ENCODE results near the gene NHS.

NHS gene

DNA sequence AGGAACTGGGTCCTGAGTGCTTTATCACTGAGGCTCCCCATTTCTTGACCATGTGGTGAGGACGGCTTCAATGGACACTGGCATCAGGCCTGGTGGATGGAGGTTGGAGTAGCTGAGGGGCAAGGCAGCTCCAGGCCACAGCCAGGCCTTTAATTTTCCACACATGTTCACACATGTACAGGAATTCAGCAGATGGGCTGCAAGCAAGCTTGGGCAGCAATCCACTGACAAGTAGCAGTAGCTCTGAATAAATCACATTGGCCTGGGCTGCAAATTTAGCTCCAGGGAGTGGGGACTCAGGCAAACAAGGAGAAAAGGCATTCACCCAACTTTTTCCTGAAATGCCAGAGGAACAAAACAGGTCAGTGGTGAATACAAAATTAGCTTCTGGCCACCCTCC, 254.5 kb downstream of the NHS start:
- H2AFZ ChIP-seq (ENCODE audit: low read length, unreplicated experiment): no peak overlapping the region
- no peak overlapping the region for H3K4me3 ChIP-seq (ENCODE audit: low read depth, low read length)
- H3K4me1 ChIP-seq (ENCODE audit: control insufficient read depth, insufficient read depth, low read length, unreplicated experiment): no peaks in the 10 kb centered on the region
- no peaks in the 10 kb centered on the region for H3K36me3 ChIP-seq (ENCODE audit: insufficient read depth, low read length)
- H3K27ac ChIP-seq (ENCODE audit: low read depth, low read length): no peak overlapping the region
- H3K79me2 ChIP-seq (ENCODE audit: control insufficient read depth, insufficient read depth, low read length, unreplicated experiment): no peaks in the 10 kb centered on the region
- H3K27me3 ChIP-seq (ENCODE audit: insufficient read depth, low read length): no peaks in the 10 kb centered on the region

DNA sequence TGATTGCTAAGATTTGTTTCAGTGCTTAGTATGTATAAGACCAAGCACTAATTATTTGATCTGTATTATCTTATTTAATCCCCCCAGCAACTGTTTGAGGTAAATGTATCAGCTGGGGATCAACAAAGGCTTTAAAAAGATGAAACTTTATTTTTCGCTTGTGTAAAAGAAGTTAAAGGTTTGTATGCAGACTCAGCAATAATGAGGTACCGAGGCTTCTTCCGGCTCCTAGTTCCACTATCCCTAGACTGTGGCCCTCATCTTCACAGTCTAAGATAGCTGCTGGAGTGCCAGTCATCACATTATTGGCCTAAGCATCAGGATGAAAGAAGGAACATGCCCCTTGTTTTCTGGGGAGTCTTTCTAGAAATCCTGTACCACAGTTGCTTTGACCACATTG, 256.6 kb downstream of the NHS start:
- no peak overlapping the region for H3K4me3 ChIP-seq (ENCODE audit: low read depth, low read length)
- no peaks in the 10 kb centered on the region for H3K4me1 ChIP-seq (ENCODE audit: control insufficient read depth, insufficient read depth, low read length, unreplicated experiment)
- no peaks in the 10 kb centered on the region for H3K36me3 ChIP-seq (ENCODE audit: insufficient read depth, low read length)
- no peak overlapping the region for H3K27ac ChIP-seq (ENCODE audit: low read depth, low read length)
- no peaks in the 10 kb centered on the region for H3K79me2 ChIP-seq (ENCODE audit: control insufficient read depth, insufficient read depth, low read length, unreplicated experiment)
- no peaks in the 10 kb centered on the region for H3K27me3 ChIP-seq (ENCODE audit: insufficient read depth, low read length)
- no peak overlapping the region for H2AFZ ChIP-seq (ENCODE audit: low read length, unreplicated experiment)

DNA sequence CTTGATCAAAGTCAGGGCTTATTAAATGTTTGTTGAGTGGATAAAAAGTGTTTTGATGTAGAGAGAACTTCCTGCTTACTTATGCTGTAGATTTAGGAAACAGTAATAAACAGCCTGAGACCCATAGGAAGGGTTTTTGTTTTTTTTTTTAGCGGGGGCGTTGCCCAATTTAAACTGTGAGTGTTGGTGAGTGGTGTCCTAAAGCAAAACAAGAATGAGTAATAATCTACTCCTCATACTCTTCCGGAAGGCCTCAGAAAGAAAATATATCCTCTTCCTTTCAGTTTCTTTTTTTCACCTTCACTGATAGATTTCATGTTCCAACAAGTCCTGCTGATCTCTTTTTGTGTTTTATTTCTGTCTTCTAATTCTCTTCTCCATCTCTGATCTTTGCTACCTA, 257.9 kb downstream of the NHS start:
- no peaks in the 10 kb centered on the region for H3K27me3 ChIP-seq (ENCODE audit: insufficient read depth, low read length)
- H3K27ac ChIP-seq (ENCODE audit: low read depth, low read length): peak overlapping the region; percentile 56
- no peaks in the 10 kb centered on the region for H3K79me2 ChIP-seq (ENCODE audit: control insufficient read depth, insufficient read depth, low read length, unreplicated experiment)
- H3K4me3 ChIP-seq (ENCODE audit: low read depth, low read length): peak overlapping the region; percentile 77
- no peaks in the 10 kb centered on the region for H3K4me1 ChIP-seq (ENCODE audit: control insufficient read depth, insufficient read depth, low read length, unreplicated experiment)
- H3K36me3 ChIP-seq (ENCODE audit: insufficient read depth, low read length): no peaks in the 10 kb centered on the region
- peak overlapping the region; percentile 81 for H2AFZ ChIP-seq (ENCODE audit: low read length, unreplicated experiment)

DNA sequence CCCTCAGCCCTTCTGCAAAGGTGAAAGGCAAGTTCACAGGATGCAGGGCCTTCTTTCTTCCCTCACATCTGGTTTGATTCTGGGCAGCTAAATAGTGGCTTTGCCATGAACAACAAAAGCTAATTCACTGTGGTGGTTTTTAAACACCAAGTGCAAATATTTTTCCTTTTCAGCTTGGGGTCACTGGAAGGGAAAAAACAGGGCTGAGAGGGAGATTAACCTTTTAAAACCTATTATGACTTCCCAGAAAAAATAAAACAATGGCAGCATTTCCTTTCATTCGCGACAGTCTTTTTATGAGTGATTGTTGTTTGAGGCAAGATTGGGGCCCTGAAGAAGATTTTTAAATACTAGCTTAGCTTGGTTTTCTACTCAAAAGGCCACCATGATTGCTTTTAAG, 258.5 kb downstream of the NHS start:
- Histone ChIP-seq H3K36me3 (ENCODE audit: insufficient read depth, low read length) (no peaks in the 10 kb centered on the region), H3K27ac (ENCODE audit: low read depth, low read length) (peak overlapping the region; percentile 56; the same call in 1 of the 2 replicates), H2AFZ (ENCODE audit: low read length, unreplicated experiment) (peak overlapping the region; percentile 81), H3K27me3 (ENCODE audit: insufficient read depth, low read length) (no peaks in the 10 kb centered on the region), H3K79me2 (ENCODE audit: control insufficient read depth, insufficient read depth, low read length, unreplicated experiment) (no peaks in the 10 kb centered on the region), H3K4me1 (ENCODE audit: control insufficient read depth, insufficient read depth, low read length, unreplicated experiment) (no peaks in the 10 kb centered on the region), H3K4me3 (ENCODE audit: low read depth, low read length) (peak overlapping the region; percentile 77)

- Histone ChIP-seq H2AFZ (ENCODE audit: low read length, unreplicated experiment) (no peak overlapping the region), H3K27me3 (ENCODE audit: insufficient read depth, low read length) (no peaks in the 10 kb centered on the region), H3K4me3 (ENCODE audit: low read depth, low read length) (no peak overlapping the region), H3K27ac (ENCODE audit: low read depth, low read length) (no peak overlapping the region), H3K79me2 (ENCODE audit: control insufficient read depth, insufficient read depth, low read length, unreplicated experiment) (no peaks in the 10 kb centered on the region), H3K36me3 (ENCODE audit: insufficient read depth, low read length) (no peaks in the 10 kb centered on the region), H3K4me1 (ENCODE audit: control insufficient read depth, insufficient read depth, low read length, unreplicated experiment) (no peaks in the 10 kb centered on the region)
Measured at GRCh38 chrX:17634542-17635207, 259.7 kb downstream of the NHS start.

DNA sequence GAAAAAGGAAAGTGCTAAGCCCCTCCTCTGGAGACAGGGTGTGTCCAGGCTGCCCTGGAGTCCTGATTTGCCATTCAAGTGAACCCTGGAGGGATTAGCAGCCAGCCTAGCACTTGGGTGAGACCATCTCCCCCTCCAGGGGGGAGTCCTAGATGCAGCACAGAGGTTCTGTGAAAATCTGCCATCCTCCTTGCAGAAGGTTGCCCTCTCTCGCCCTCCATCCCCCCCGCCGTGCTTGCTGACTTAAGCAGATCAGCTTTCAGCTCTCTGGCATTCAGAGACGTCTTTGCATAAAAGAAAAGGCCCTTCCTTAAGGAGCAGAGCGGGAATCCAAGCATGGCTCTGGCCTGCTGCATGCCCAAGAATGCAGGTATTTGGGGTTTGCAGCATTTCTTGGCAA, 260.2 kb downstream of the NHS start:
- Histone ChIP-seq H2AFZ (ENCODE audit: low read length, unreplicated experiment) (no peak overlapping the region), H3K27me3 (ENCODE audit: insufficient read depth, low read length) (no peaks in the 10 kb centered on the region), H3K4me1 (ENCODE audit: control insufficient read depth, insufficient read depth, low read length, unreplicated experiment) (no peaks in the 10 kb centered on the region), H3K79me2 (ENCODE audit: control insufficient read depth, insufficient read depth, low read length, unreplicated experiment) (no peaks in the 10 kb centered on the region), H3K36me3 (ENCODE audit: insufficient read depth, low read length) (no peaks in the 10 kb centered on the region), H3K4me3 (ENCODE audit: low read depth, low read length) (no peak overlapping the region), H3K27ac (ENCODE audit: low read depth, low read length) (no peak overlapping the region)

GRCh38 chrX:17637235-17637634, 262.2 kb downstream of the NHS start:
- Histone ChIP-seq H3K4me1 (ENCODE audit: control insufficient read depth, insufficient read depth, low read length, unreplicated experiment) (no peaks in the 10 kb centered on the region), H3K36me3 (ENCODE audit: insufficient read depth, low read length) (no peaks in the 10 kb centered on the region), H3K27me3 (ENCODE audit: insufficient read depth, low read length) (no peaks in the 10 kb centered on the region), H3K4me3 (ENCODE audit: low read depth, low read length) (no peak overlapping the region), H2AFZ (ENCODE audit: low read length, unreplicated experiment) (no peak overlapping the region), H3K79me2 (ENCODE audit: control insufficient read depth, insufficient read depth, low read length, unreplicated experiment) (no peaks in the 10 kb centered on the region), H3K27ac (ENCODE audit: low read depth, low read length) (no peak overlapping the region)

DNA sequence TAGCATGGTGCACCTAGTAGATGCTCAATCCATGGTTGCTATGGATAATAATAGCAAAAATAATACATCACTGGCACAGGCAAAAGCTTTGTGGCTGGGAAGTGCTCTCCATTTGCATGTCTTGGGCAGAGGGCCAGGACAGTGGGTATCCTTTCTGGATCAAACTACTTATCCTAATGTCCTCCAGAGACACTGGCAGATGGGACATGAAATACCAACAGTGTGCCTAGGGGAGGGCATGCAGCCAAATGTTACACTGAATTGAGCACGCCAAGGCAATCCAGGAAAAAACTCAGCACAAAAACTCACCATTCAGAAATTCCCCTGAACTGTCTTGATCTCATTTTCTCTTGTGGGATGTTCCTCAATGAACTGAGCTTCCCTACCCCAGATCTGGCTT, 263.7 kb downstream of the NHS start:
- H3K27me3 ChIP-seq (ENCODE audit: insufficient read depth, low read length): no peaks in the 10 kb centered on the region
- no peaks in the 10 kb centered on the region for H3K36me3 ChIP-seq (ENCODE audit: insufficient read depth, low read length)
- no peaks in the 10 kb centered on the region for H3K79me2 ChIP-seq (ENCODE audit: control insufficient read depth, insufficient read depth, low read length, unreplicated experiment)
- H2AFZ ChIP-seq (ENCODE audit: low read length, unreplicated experiment): no peak overlapping the region
- no peak overlapping the region for H3K27ac ChIP-seq (ENCODE audit: low read depth, low read length)
- H3K4me3 ChIP-seq (ENCODE audit: low read depth, low read length): no peak overlapping the region
- no peaks in the 10 kb centered on the region for H3K4me1 ChIP-seq (ENCODE audit: control insufficient read depth, insufficient read depth, low read length, unreplicated experiment)

DNA sequence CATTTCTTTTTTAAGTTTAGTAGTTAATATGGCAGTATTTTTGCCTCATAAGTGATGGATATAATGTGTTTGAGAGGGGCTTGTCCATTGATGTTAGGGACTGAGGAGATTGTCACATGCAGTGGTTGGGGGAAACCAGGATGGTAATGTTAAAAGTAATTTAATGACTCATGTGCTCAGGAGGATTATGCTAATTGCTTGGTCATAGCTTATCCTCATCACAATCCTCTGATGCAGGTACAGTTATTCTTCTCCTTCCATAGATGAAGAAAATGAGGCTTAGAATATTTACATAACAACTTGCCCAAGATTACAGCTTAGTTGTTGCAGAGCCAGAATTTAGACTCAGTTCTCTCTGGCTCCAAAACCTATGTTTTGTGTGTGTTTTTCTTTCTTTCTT, 267.9 kb downstream of the NHS start:
- H3K36me3 ChIP-seq (ENCODE audit: insufficient read depth, low read length): no peaks in the 10 kb centered on the region
- H3K79me2 ChIP-seq (ENCODE audit: control insufficient read depth, insufficient read depth, low read length, unreplicated experiment): no peaks in the 10 kb centered on the region
- H3K27ac ChIP-seq (ENCODE audit: low read depth, low read length): no peak overlapping the region

DNA sequence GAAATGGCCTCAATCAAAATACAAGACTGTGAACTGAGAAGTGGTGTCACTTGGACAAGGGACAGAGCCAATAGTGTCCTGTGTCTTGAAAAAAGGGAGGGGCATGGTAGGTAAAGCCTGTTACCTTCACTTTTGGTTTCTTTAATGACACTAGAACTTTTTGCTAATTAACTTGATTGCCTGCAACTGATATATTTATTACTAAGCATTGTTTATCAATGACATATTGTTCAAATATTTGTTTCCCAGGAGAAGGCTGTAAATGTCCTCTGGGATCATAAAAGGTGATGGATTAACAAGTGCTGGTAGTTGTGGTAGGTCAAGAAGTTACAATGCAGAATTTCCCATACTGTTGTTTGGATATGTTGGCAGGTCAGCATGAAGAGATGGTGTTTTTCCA, 268.5 kb downstream of the NHS start:
- H3K27ac ChIP-seq (ENCODE audit: low read depth, low read length): no peak overlapping the region
- H2AFZ ChIP-seq (ENCODE audit: low read length, unreplicated experiment): no peak overlapping the region
- no peaks in the 10 kb centered on the region for H3K36me3 ChIP-seq (ENCODE audit: insufficient read depth, low read length)
- H3K79me2 ChIP-seq (ENCODE audit: control insufficient read depth, insufficient read depth, low read length, unreplicated experiment): no peaks in the 10 kb centered on the region
- no peak overlapping the region for H3K4me3 ChIP-seq (ENCODE audit: low read depth, low read length)
- no peaks in the 10 kb centered on the region for H3K27me3 ChIP-seq (ENCODE audit: insufficient read depth, low read length)
- no peaks in the 10 kb centered on the region for H3K4me1 ChIP-seq (ENCODE audit: control insufficient read depth, insufficient read depth, low read length, unreplicated experiment)

More for the DNA sequence above, 267.9 kb downstream of the NHS start:
- Histone ChIP-seq H3K4me1 (ENCODE audit: control insufficient read depth, insufficient read depth, low read length, unreplicated experiment) (no peaks in the 10 kb centered on the region), H2AFZ (ENCODE audit: low read length, unreplicated experiment) (no peak overlapping the region), H3K27me3 (ENCODE audit: insufficient read depth, low read length) (no peaks in the 10 kb centered on the region), H3K4me3 (ENCODE audit: low read depth, low read length) (no peak overlapping the region)

DNA sequence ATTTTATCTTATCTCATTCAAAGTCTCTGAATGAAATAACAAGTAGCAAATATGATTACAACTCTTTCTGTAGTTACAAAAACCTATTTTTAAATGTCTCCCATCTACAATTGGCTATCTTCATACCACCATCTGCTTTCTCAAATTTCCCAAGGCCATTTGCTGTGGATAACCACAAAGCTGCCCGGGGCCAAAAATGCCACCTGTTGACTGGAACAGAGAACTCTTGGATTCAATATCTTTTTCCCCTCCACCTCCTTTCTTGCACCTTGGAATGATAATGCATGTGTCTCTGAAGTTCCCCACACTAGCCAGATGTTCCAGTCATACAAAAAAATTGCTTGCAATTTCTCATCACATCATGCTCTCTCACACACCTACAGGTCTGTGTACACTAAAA, 269.0 kb downstream of the NHS start:
- H3K27ac ChIP-seq (ENCODE audit: low read depth, low read length): no peak overlapping the region
- H3K4me3 ChIP-seq (ENCODE audit: low read depth, low read length): no peak overlapping the region
- H2AFZ ChIP-seq (ENCODE audit: low read length, unreplicated experiment): no peak overlapping the region
- no peaks in the 10 kb centered on the region for H3K79me2 ChIP-seq (ENCODE audit: control insufficient read depth, insufficient read depth, low read length, unreplicated experiment)
- no peaks in the 10 kb centered on the region for H3K27me3 ChIP-seq (ENCODE audit: insufficient read depth, low read length)
- H3K4me1 ChIP-seq (ENCODE audit: control insufficient read depth, insufficient read depth, low read length, unreplicated experiment): no peaks in the 10 kb centered on the region
- no peaks in the 10 kb centered on the region for H3K36me3 ChIP-seq (ENCODE audit: insufficient read depth, low read length)
